HG03432 (cell line): Measurements from ENCODE around the gene SVOPL.

Experiments used
- ATAC-seq: cut with Tn5 transposase; IDR thresholded peaks from one replicate; pipeline ENCODE4 v1.9.1; 2021; ENCODE audit warnings: mild to moderate bottlenecking, moderate library complexity; ENCODE audit not compliant: unreplicated experiment

SVOPL gene

GRCh38 chr7:138662076-138662990 lies 38.8 kb downstream of the SVOPL start:
- no peak for ATAC-seq

- no peak for ATAC-seq
These were observed 40.0 kb downstream of the SVOPL start for GRCh38 chr7:138661069-138661635.

GRCh38 chr7:138658889-138659288 lies 42.3 kb downstream of the SVOPL start:
- no peak for ATAC-seq

- ATAC-seq = no peak
These were observed 43.2 kb downstream of the SVOPL start for GRCh38 chr7:138657854-138658386.

GRCh38 chr7:138656952-138657351 lies 44.2 kb downstream of the SVOPL start:
- no peak for ATAC-seq

- no peak for ATAC-seq
These were observed 46.5 kb downstream of the SVOPL start for GRCh38 chr7:138654616-138655015.

- ATAC-seq = no peak
These were observed 51.7 kb downstream of the SVOPL start for GRCh38 chr7:138649506-138649905.

GRCh38 chr7:138645284-138645683 lies 55.9 kb downstream of the SVOPL start:
- no peak for ATAC-seq

GRCh38 chr7:138632826-138633602 lies 68.1 kb downstream of the SVOPL start:
- no peak for ATAC-seq

- no peak for ATAC-seq
These were observed 68.8 kb downstream of the SVOPL start for GRCh38 chr7:138632384-138632783.

- no peak for ATAC-seq
These were observed 71.0 kb downstream of the SVOPL start for GRCh38 chr7:138630059-138630610.

- ATAC-seq = no peak
These were observed 73.8 kb downstream of the SVOPL start for GRCh38 chr7:138627361-138627760.

- no peak for ATAC-seq
These were observed 74.3 kb downstream of the SVOPL start for GRCh38 chr7:138626846-138627245.

- ATAC-seq = no peak
These were observed 75.3 kb downstream of the SVOPL start for GRCh38 chr7:138625849-138626230.

GRCh38 chr7:138625084-138625848 lies 75.9 kb downstream of the SVOPL start:
- no peak for ATAC-seq

GRCh38 chr7:138622841-138623240 lies 78.3 kb downstream of the SVOPL start:
- no peak for ATAC-seq

- ATAC-seq = no peak
These were observed 82.2 kb downstream of the SVOPL start for GRCh38 chr7:138618933-138619332.

GRCh38 chr7:138618506-138618905 lies 82.7 kb downstream of the SVOPL start:
- ATAC-seq = no peak

- no peak for ATAC-seq
These were observed 85.1 kb downstream of the SVOPL start for GRCh38 chr7:138616085-138616484.

GRCh38 chr7:138613630-138614029 lies 87.5 kb downstream of the SVOPL start:
- ATAC-seq = no peak
